GM18951 (cell line): Measurements from ENCODE around the gene TRIM47.
A peak's percentile ranks its signal among the peaks of the same experiment; 100 is the strongest.

Source experiments
- POLR2A ChIP-seq: IDR thresholded peaks from 4 replicates; pipeline ENCODE4 v1.6.1; 2011; ENCODE audit warnings: mild to moderate bottlenecking; ENCODE audit not compliant: insufficient read length, insufficient read depth; ENCODE audit errors: extremely low read depth
- in situ Hi-C: fragments of 300-500 bp; cut with MboI; formaldehyde crosslinking; loops from one replicate; pipeline ENCODE4 v1.12.0; 2022; ENCODE audit warnings: low sequenced_read_pairs, mixed read lengths, inconsistent platforms; ENCODE audit not compliant: unreplicated experiment

TRIM47 gene

GRCh38 chr17:75850928-75851692, 27.3 kb downstream of the TRIM47 start:
- no peak for TF ChIP-seq POLR2A
- in situ Hi-C loops, result no loop called here

GRCh38 chr17:75849724-75850123, 28.7 kb downstream of the TRIM47 start:
- in situ Hi-C loops, result no loop called here
- no peak for TF ChIP-seq POLR2A

GRCh38 chr17:75849279-75849646, 29.1 kb downstream of the TRIM47 start:
- in situ Hi-C loops, result no loop called here
- no peak for TF ChIP-seq POLR2A

GRCh38 chr17:75848523-75849278, 29.7 kb downstream of the TRIM47 start:
- no peak for TF ChIP-seq POLR2A
- in situ Hi-C loops, result no loop called here

- TF ChIP-seq POLR2A, result no peak
- in situ Hi-C loops, result no loop called here
These were observed 30.5 kb downstream of the TRIM47 start for GRCh38 chr17:75847614-75848522.

GRCh38 chr17:75846692-75847613, 31.4 kb downstream of the TRIM47 start:
- no peak for TF ChIP-seq POLR2A
- in situ Hi-C loops, result no loop called here

GRCh38 chr17:75845933-75846691, 32.3 kb downstream of the TRIM47 start:
- in situ Hi-C loops, result no loop called here
- no peak for TF ChIP-seq POLR2A

GRCh38 chr17:75845058-75845711, 33.2 kb downstream of the TRIM47 start:
- in situ Hi-C loops, result no loop called here
- peak; percentile 32 for TF ChIP-seq POLR2A

GRCh38 chr17:75844530-75845057, 33.8 kb downstream of the TRIM47 start:
- in situ Hi-C loops, result no loop called here
- peak; percentile 6 for TF ChIP-seq POLR2A

- in situ Hi-C loops, result no loop called here
- peak; percentile 42 for TF ChIP-seq POLR2A
These were observed 34.5 kb downstream of the TRIM47 start, which contains the start of gene UNC13D for GRCh38 chr17:75843577-75844529. Gene UNC13D, minus strand, starts transcription at chr17:75844404. Its CDS starts 67 bp downstream, at chr17:75844337.
